SU-DHL-6 (cell line): Measurements from ENCODE around the gene SLCO4A1.

Experiments used
- H2AFZ ChIP-seq: fragments of 200-600 bp; sonication (generic); 2 replicates; pipeline ENCODE4 v1.6.1; 2014; ENCODE audit warnings: low read depth, mild to moderate bottlenecking, moderate library complexity, mixed read lengths, antibody characterized with exemption, low read length; ENCODE audit not compliant: severe bottlenecking
- H3F3A ChIP-seq: fragments of 200-600 bp; shearing (Covaris generic); 2 replicates; pipeline ENCODE4 v1.6.0; 2016; ENCODE audit warnings: antibody characterized with exemption, mild to moderate bottlenecking; ENCODE audit not compliant: insufficient read depth
- H3K27ac ChIP-seq: fragments of 200-600 bp; sonication (generic); 2 replicates; pipeline ENCODE4 v1.5.1; 2016; ENCODE audit warnings: low read depth, mild to moderate bottlenecking, low read length, moderate library complexity, mixed read lengths
- H3K27me3 ChIP-seq: fragments of 200-600 bp; sonication (generic), shearing (Covaris generic); 2 replicates; pipeline ENCODE4 v1.6.0; 2014; ENCODE audit warnings: mild to moderate bottlenecking, low read length
- H3K36me3 ChIP-seq: fragments of 200-600 bp; sonication (generic); 2 replicates; pipeline ENCODE4 v1.6.1; 2014; ENCODE audit warnings: mild to moderate bottlenecking, low read length, mixed read lengths
- H3K4me2 ChIP-seq: fragments of 300-600, 200-600 bp; shearing (Covaris generic), sonication (generic); 2 replicates; pipeline ENCODE4 v1.6.0; 2014; ENCODE audit warnings: low read length, low read depth, mild to moderate bottlenecking; ENCODE audit not compliant: poor library complexity, severe bottlenecking
- H3K4me3 ChIP-seq: fragments of 200-600 bp; sonication (generic); 2 replicates; pipeline ENCODE4 v1.5.1; 2014; ENCODE audit warnings: antibody characterized with exemption, low read length, mild to moderate bottlenecking, mixed read lengths; ENCODE audit not compliant: insufficient read depth, poor library complexity, severe bottlenecking
- H3K79me2 ChIP-seq: fragments of 200-600 bp; sonication (generic); 2 replicates; pipeline ENCODE4 v1.6.1; 2014; ENCODE audit warnings: mild to moderate bottlenecking, low read length, moderate library complexity; ENCODE audit not compliant: insufficient read depth
- H3K9ac ChIP-seq: fragments of 200-600 bp; sonication (generic); 2 replicates; pipeline ENCODE4 v1.7.0; 2014; ENCODE audit warnings: mild to moderate bottlenecking, low read length
- H3K9me2 ChIP-seq: fragments of 200-600 bp; sonication (generic); replicated peaks from 2 replicates; pipeline ENCODE4 v1.6.1; 2014; ENCODE audit warnings: low read length; ENCODE audit not compliant: insufficient read depth
- H3K9me3 ChIP-seq: fragments of 200-600 bp; sonication (generic); 2 replicates; pipeline ENCODE4 v1.6.1; 2014; ENCODE audit warnings: low read length, mixed read lengths; ENCODE audit not compliant: insufficient read depth
- H4K20me1 ChIP-seq: fragments of 200-600 bp; sonication (generic); 2 replicates; pipeline ENCODE4 v1.6.1; 2014; ENCODE audit warnings: low read depth, mild to moderate bottlenecking, antibody characterized with exemption, low read length, moderate library complexity, mixed read lengths
- CTCF ChIP-seq: fragments of 200-600 bp; sonication (generic); IDR thresholded peaks from one replicate; pipeline ENCODE4 v1.5.1; 2017; ENCODE audit warnings: antibody characterized with exemption, mild to moderate bottlenecking, low read length, moderate library complexity; ENCODE audit not compliant: insufficient read depth, poor library complexity, severe bottlenecking
- EZH2phosphoT487 ChIP-seq: fragments of 200-600 bp; sonication (generic), shearing (Covaris generic); conservative IDR thresholded peaks from 2 replicates; pipeline ENCODE4 v1.6.1; 2018; ENCODE audit warnings: mild to moderate bottlenecking, antibody characterized with exemption, low read length, moderate library complexity, mixed read lengths

Gene SLCO4A1

GRCh38 chr20:62657589-62657942 lies 15.3 kb downstream of the SLCO4A1 start:
- H3K79me2 ChIP-seq: 0 out of 2 replicates have a peak, but pooled peaks cover 6% of the 10 kb centered on the region
- H3K4me2 ChIP-seq: no peak overlapping the region
- H3K9me3 ChIP-seq: no peaks in the 10 kb centered on the region
- no peaks in the 10 kb centered on the region for H3K27me3 ChIP-seq
- no peaks in the 10 kb centered on the region for H4K20me1 ChIP-seq
- no peak overlapping the region for H3K9ac ChIP-seq
- TF ChIP-seq EZH2phosphoT487: no peak
- no peak for TF ChIP-seq CTCF
- H2AFZ ChIP-seq: no peak overlapping the region
- no peaks in the 10 kb centered on the region for H3K36me3 ChIP-seq
- no peaks in the 10 kb centered on the region for H3K9me2 ChIP-seq
- no peaks in the 10 kb centered on the region for H3F3A ChIP-seq
- H3K4me3 ChIP-seq: no peak overlapping the region
- no peak overlapping the region for H3K27ac ChIP-seq

- Histone ChIP-seq H3K4me2 (no peak overlapping the region), H3K9me2 (no peaks in the 10 kb centered on the region), H3F3A (no peaks in the 10 kb centered on the region), H3K9ac (no peak overlapping the region), H4K20me1 (no peaks in the 10 kb centered on the region), H3K27ac (no peak overlapping the region), H3K27me3 (no peaks in the 10 kb centered on the region), H3K4me3 (no peak overlapping the region), H3K79me2 (0 out of 2 replicates have a peak, but pooled peaks cover 2% of the 10 kb centered on the region), H3K9me3 (no peaks in the 10 kb centered on the region), H2AFZ (no peak overlapping the region), H3K36me3 (no peaks in the 10 kb centered on the region)
- TF ChIP-seq CTCF (no peak), EZH2phosphoT487 (no peak)
These were observed 15.7 kb downstream of the SLCO4A1 start for GRCh38 chr20:62657956-62658355.

- no peak overlapping the region for H3K9ac ChIP-seq
- H4K20me1 ChIP-seq: no peaks in the 10 kb centered on the region
- H3K27ac ChIP-seq: no peak overlapping the region
- H3K4me3 ChIP-seq: no peak overlapping the region
- no peaks in the 10 kb centered on the region for H3K9me2 ChIP-seq
- no peaks in the 10 kb centered on the region for H3F3A ChIP-seq
- no peaks in the 10 kb centered on the region for H3K9me3 ChIP-seq
- TF ChIP-seq EZH2phosphoT487 (no peak), CTCF (no peak)
- H3K36me3 ChIP-seq: no peaks in the 10 kb centered on the region
- H3K4me2 ChIP-seq: no peak overlapping the region
- H3K27me3 ChIP-seq: no peaks in the 10 kb centered on the region
- no peak overlapping the region for H2AFZ ChIP-seq
- no peaks in the 10 kb centered on the region for H3K79me2 ChIP-seq
These were observed 16.4 kb downstream of the SLCO4A1 start for GRCh38 chr20:62658593-62659178.
